Endothelial cell of umbilical vein (primary cell): ENCODE results near the gene DDX27. TPM values are rescaled to one million over a fixed set of nuclear protein-coding genes. Genes with fewer than 3 reads are reported as not detected.

Experiments
- BruUV-seq: library from RNA; stranded (reverse); fragments of 400-500 nt; replicated peaks from 2 replicates; lab custom pipeline; 2021; lab: Mats Ljungman, UMichigan
- CTCF ChIA-PET: fragments of 300-600, 350-600 bp; sonication (Branson Sonifier 250); formaldehyde crosslinking; loops from one replicate; lab custom pipeline; 2021; ENCODE audit warnings: antibody characterized with exemption, inconsistent platforms; lab: Charles Lee
- POLR2A ChIA-PET: fragments of 300-600, 350-600 bp; sonication (Branson Sonifier 250); formaldehyde crosslinking; loops from one replicate; lab custom pipeline; 2021; ENCODE audit warnings: antibody characterized with exemption, inconsistent platforms; lab: Charles Lee
- DNase-seq: peaks from one replicate; pipeline ENCODE4 v3.0.0-alpha.2; 2011; ENCODE audit warnings: low read depth, low spot score
- FAIRE-seq: peaks from 2 replicates; lab custom pipeline; 2011; peaks lifted over from hg19 to GRCh38; lab: Jason Lieb, UNC
- H2AFZ ChIP-seq: 2 replicates; pipeline ENCODE4 v1.6.0; 2012; ENCODE audit warnings: low read depth, low read length, control low read depth, inconsistent platforms
- H3K27ac ChIP-seq: 2 replicates; pipeline ENCODE4 v1.5.1; 2011; ENCODE audit warnings: low read depth, mild to moderate bottlenecking, control low read depth, low read length, moderate library complexity; ENCODE audit not compliant: insufficient read depth
- H3K27me3 ChIP-seq, 2 experiments: 2 replicates each; pipeline versions ENCODE4 v1.6.0 to v1.6.1; 2011; ENCODE audit warnings: low read length in 2 of 2, mixed read lengths in 1 of 2; ENCODE audit not compliant: control insufficient read depth in 2 of 2, insufficient read depth in 2 of 2
- H3K36me3 ChIP-seq, 2 experiments: 2 replicates in 1 of 2; 3 replicates in 1 of 2; pipeline ENCODE4 v1.5.1; 2011; ENCODE audit warnings: low read length in 2 of 2, mild to moderate bottlenecking in 1 of 2, moderate library complexity in 1 of 2; ENCODE audit not compliant: control insufficient read depth in 2 of 2, insufficient read depth in 2 of 2; ENCODE audit errors: extremely low read depth in 1 of 2
- H3K4me1 ChIP-seq: 3 replicates; pipeline ENCODE4 v1.5.1; 2011; ENCODE audit warnings: mild to moderate bottlenecking, low read length; ENCODE audit not compliant: control insufficient read depth, insufficient read depth; ENCODE audit errors: extremely low read depth
- H3K4me2 ChIP-seq: 2 replicates; pipeline ENCODE4 v1.6.1; 2011; ENCODE audit warnings: low read length, control low read depth, mixed read lengths; ENCODE audit not compliant: insufficient read depth
- H3K4me3 ChIP-seq, 3 experiments: fragments of 200-600 bp in 1 of 3; sonication (generic), shearing (Covaris generic) in 1 of 3; replicated peaks in 1 of 3; 2 replicates each; pipeline ENCODE4 v1.5.1; 2011 to 2016; ENCODE audit warnings: control low read depth in 3 of 3, low read length in 3 of 3, mild to moderate bottlenecking in 2 of 3, inconsistent platforms in 1 of 3, low read depth in 1 of 3, moderate library complexity in 1 of 3; ENCODE audit not compliant: insufficient read depth in 1 of 3
- H3K79me2 ChIP-seq: 2 replicates; pipeline ENCODE4 v1.6.0; 2012; ENCODE audit warnings: low read length, inconsistent platforms; ENCODE audit not compliant: control insufficient read depth, insufficient read depth
- H3K9ac ChIP-seq: replicated peaks from 2 replicates; pipeline ENCODE3; 2011; ENCODE audit warnings: low read length, control low read depth; ENCODE audit not compliant: insufficient read depth; ENCODE audit errors: extremely low read depth
- H3K9me1 ChIP-seq: replicated peaks from 3 replicates; pipeline ENCODE4 v1.6.0; 2011; ENCODE audit warnings: mild to moderate bottlenecking, low read length; ENCODE audit not compliant: control insufficient read depth, insufficient read depth; ENCODE audit errors: extremely low read depth
- H3K9me3 ChIP-seq: replicated peaks from 2 replicates; pipeline ENCODE4 v1.5.1; 2012; ENCODE audit warnings: low read length, inconsistent platforms; ENCODE audit not compliant: control insufficient read depth, insufficient read depth
- H4K20me1 ChIP-seq: replicated peaks from 2 replicates; pipeline ENCODE3; 2011; ENCODE audit warnings: mild to moderate bottlenecking, low read length; ENCODE audit not compliant: control insufficient read depth, insufficient read depth; ENCODE audit errors: extremely low read depth
- EZH2 ChIP-seq: IDR thresholded peaks from 2 replicates; pipeline ENCODE4 v1.6.1; 2012; ENCODE audit warnings: borderline replicate concordance, low read depth, mild to moderate bottlenecking, moderate library complexity, low read length, inconsistent platforms; ENCODE audit not compliant: severe bottlenecking
- FOS ChIP-seq: IDR thresholded peaks from 2 replicates; pipeline ENCODE4 v1.6.1; 2011; ENCODE audit warnings: mild to moderate bottlenecking, low read length, moderate library complexity, borderline replicate concordance; ENCODE audit not compliant: insufficient read depth
- GATA2 ChIP-seq: IDR thresholded peaks from 2 replicates; pipeline ENCODE4 v1.7.0; 2011; ENCODE audit warnings: low read depth, mild to moderate bottlenecking, moderate library complexity, mixed read lengths, low read length; ENCODE audit not compliant: insufficient read length, insufficient read depth
- JUN ChIP-seq: IDR thresholded peaks from 2 replicates; pipeline ENCODE4 v1.6.1; 2011; ENCODE audit warnings: borderline replicate concordance, low read depth; ENCODE audit not compliant: insufficient read length, insufficient read depth
- MAX ChIP-seq: IDR thresholded peaks from 2 replicates; pipeline ENCODE4 v1.6.1; 2011; ENCODE audit not compliant: insufficient read depth, insufficient read length
- MYC ChIP-seq: IDR thresholded peaks from one replicate; pipeline ENCODE4 v1.6.1; 2011; ENCODE audit warnings: mild to moderate bottlenecking, low read depth, low read length
- POLR2A ChIP-seq: IDR thresholded peaks from 2 replicates; pipeline ENCODE4 v1.6.1; 2012; ENCODE audit warnings: low read depth, mild to moderate bottlenecking, control low read depth, low read length
- POLR2AphosphoS5 ChIP-seq: IDR thresholded peaks from 2 replicates; pipeline ENCODE4 v1.6.1; 2012; ENCODE audit warnings: low read depth, mild to moderate bottlenecking, control low read depth, low read length, moderate library complexity; ENCODE audit not compliant: insufficient read depth
- dilution Hi-C: fragments of 300-500 bp; cut with MboI; formaldehyde crosslinking; loops from one replicate; pipeline ENCODE4 v1.15.0; 2019; ENCODE audit warnings: low sequenced_read_pairs; ENCODE audit not compliant: extremely low pct_ligation_motif_present
- intact Hi-C: fragments of 100-400 bp; cut with micrococcal nuclease; formaldehyde crosslinking; loops from one replicate; pipeline ENCODE4 v1.10.0; 2022
- polyA plus RNA-seq, 4 experiments: library from polyadenylated mRNA; depleted of rRNA in 3 of 4; stranded (reverse) in 3 of 4; unstranded in 1 of 4; fragments of >200 nt; gene quantifications; 2 replicates each; pipeline versions ENCODE4 v1.2.1 to v1.2.3, GENCODE V29; 2011 to 2012; ENCODE audit warnings: missing spikeins in 1 of 4
- total RNA-seq: library from RNA; stranded (reverse); gene quantifications from 2 replicates; pipeline ENCODE4 v1.2.3, GENCODE V29; 2021
- TF ChIP-seq, protein P1 (sequence below), 2 donors: IDR thresholded peaks; 1 replicate in 1 of 2; 2 replicates in 1 of 2; pipeline ENCODE4 v1.5.1; 2011; ENCODE audit warnings: low read length in 2 of 2, mild to moderate bottlenecking in 2 of 2, moderate library complexity in 2 of 2, control low read depth in 1 of 2, inconsistent platforms in 1 of 2, low read depth in 1 of 2; ENCODE audit not compliant: insufficient read depth in 1 of 2; ENCODE audit errors: extremely low read depth in 1 of 2

The DDX27 gene
- total and polyA plus RNA-seq, 2 donors (not counting 3 experiments of a cell fraction or from before 2014, with no cell fraction given): 24.0 to 25.7 TPM

- no peak overlapping the region for H3K9ac ChIP-seq
- no peaks in the 10 kb centered on the region for H3K9me1 ChIP-seq
- dilution Hi-C loops (no loop called here), intact Hi-C loops (no loop called here)
- H3K79me2 ChIP-seq: peaks cover 82% of the 10 kb centered on the region
- no peak overlapping the region for H3K4me2 ChIP-seq
- H3K36me3 ChIP-seq: no peaks in the 10 kb centered on the region
- H3K27me3 ChIP-seq: no peaks in the 10 kb centered on the region
- no peak overlapping the region for H2AFZ ChIP-seq
- no peak overlapping the region for H3K27ac ChIP-seq
- ChIA-PET CTCF (interaction anchor here (0.5 to 1.1 kb wide), 3 partner anchors 33 to 279 kb away, joined by 3 to 5 read pairs (median 4); no protein-coding TSS in a partner anchor), POLR2A (no interaction called here)
- BruUV-seq: no TSS peak
- peaks cover 14% of the 10 kb centered on the region for H4K20me1 ChIP-seq
- no peaks in the 10 kb centered on the region for H3K9me3 ChIP-seq
- no peak for TF ChIP-seq MYC
- TF ChIP-seq FOS: no peak
- TF ChIP-seq POLR2A: no peak
- TF ChIP-seq, protein P1, sequence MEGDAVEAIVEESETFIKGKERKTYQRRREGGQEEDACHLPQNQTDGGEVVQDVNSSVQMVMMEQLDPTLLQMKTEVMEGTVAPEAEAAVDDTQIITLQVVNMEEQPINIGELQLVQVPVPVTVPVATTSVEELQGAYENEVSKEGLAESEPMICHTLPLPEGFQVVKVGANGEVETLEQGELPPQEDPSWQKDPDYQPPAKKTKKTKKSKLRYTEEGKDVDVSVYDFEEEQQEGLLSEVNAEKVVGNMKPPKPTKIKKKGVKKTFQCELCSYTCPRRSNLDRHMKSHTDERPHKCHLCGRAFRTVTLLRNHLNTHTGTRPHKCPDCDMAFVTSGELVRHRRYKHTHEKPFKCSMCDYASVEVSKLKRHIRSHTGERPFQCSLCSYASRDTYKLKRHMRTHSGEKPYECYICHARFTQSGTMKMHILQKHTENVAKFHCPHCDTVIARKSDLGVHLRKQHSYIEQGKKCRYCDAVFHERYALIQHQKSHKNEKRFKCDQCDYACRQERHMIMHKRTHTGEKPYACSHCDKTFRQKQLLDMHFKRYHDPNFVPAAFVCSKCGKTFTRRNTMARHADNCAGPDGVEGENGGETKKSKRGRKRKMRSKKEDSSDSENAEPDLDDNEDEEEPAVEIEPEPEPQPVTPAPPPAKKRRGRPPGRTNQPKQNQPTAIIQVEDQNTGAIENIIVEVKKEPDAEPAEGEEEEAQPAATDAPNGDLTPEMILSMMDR (IDR thresholded peaks at IDR 0.05; ENCODE audit: extremely low read depth in 1 of 2, insufficient read depth in 1 of 2, low read depth in 1 of 2, low read length in 2 of 2): no peak
- TF ChIP-seq MAX: no peak
- no peak for TF ChIP-seq GATA2
- no peak for TF ChIP-seq JUN
- no peak for TF ChIP-seq EZH2
- no peak for TF ChIP-seq POLR2AphosphoS5
- FAIRE-seq: no peak
- DNase-seq: no peak
- H3K4me1 ChIP-seq: peaks cover 16% of the 10 kb centered on the region
- H3K4me3 ChIP-seq: no peak overlapping the region
Measured at GRCh38 chr20:49184691-49185070, 34.5 kb upstream of the DDX27 start.
